AG10803 (cell line): ENCODE results near the gene RAPGEF5.
A peak's percentile ranks its signal among the peaks of the same experiment; 100 is the strongest.

Source experiments
- DNase-seq: peaks from one replicate; pipeline ENCODE4 v3.0.0; 2010; ENCODE audit warnings: low read depth
- H3K4me3 ChIP-seq: 2 replicates; pipeline ENCODE4 v1.5.1; 2011; ENCODE audit warnings: mild to moderate bottlenecking, low read length, control low read depth
- TF ChIP-seq, protein P1 (sequence below): conservative IDR thresholded peaks from 2 replicates; pipeline ENCODE4 v1.5.1; 2011; ENCODE audit warnings: mild to moderate bottlenecking, low read length, control low read depth, inconsistent platforms

The RAPGEF5 gene

DNA sequence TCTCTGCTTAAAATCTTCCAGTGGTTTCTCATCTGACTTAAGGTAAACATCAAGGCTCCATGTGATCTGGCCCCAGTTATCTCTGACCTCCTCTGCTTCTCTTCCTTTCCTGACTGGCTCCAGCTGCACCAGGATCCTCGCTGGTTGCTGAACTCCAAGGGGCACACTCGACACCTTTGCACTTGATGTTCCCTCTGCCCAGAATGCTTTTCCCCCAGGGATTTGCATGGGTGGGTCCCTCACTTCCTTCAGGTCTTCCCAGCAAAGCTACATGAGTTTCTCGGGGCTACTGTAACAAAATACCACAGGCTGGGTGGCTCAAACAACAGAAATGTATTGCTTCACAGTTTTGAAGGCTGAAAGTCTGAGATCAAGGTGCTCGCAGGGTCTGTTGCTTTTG lies 245.3 kb downstream of the RAPGEF5 start:
- DNase-seq, result no peak
- TF ChIP-seq, protein P1, sequence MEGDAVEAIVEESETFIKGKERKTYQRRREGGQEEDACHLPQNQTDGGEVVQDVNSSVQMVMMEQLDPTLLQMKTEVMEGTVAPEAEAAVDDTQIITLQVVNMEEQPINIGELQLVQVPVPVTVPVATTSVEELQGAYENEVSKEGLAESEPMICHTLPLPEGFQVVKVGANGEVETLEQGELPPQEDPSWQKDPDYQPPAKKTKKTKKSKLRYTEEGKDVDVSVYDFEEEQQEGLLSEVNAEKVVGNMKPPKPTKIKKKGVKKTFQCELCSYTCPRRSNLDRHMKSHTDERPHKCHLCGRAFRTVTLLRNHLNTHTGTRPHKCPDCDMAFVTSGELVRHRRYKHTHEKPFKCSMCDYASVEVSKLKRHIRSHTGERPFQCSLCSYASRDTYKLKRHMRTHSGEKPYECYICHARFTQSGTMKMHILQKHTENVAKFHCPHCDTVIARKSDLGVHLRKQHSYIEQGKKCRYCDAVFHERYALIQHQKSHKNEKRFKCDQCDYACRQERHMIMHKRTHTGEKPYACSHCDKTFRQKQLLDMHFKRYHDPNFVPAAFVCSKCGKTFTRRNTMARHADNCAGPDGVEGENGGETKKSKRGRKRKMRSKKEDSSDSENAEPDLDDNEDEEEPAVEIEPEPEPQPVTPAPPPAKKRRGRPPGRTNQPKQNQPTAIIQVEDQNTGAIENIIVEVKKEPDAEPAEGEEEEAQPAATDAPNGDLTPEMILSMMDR, result no peak
- H3K4me3 ChIP-seq, result no peak overlapping the region

DNA sequence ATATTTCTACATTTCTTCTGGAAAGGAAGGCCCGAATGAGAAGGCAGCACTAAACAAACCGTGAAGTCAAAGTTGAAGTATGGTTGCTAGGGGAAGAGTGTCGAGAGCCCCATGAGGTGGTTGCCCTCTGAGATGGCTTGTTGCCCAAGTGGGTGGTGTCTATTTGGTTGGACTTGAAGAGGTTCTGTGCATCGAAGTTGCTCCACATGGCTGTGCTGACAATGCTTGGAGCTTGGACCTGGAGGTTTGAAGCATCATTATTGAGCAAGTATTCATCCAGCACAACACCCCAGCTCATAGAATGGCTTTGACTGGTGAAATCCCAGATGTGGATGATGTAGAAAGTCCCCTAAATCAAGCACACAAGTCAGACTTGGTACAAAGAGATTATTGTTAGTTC lies 246.1 kb downstream of the RAPGEF5 start:
- no peak overlapping the region for H3K4me3 ChIP-seq
- peak; percentile 52 for DNase-seq
- TF ChIP-seq, protein P1, result no peak

DNA sequence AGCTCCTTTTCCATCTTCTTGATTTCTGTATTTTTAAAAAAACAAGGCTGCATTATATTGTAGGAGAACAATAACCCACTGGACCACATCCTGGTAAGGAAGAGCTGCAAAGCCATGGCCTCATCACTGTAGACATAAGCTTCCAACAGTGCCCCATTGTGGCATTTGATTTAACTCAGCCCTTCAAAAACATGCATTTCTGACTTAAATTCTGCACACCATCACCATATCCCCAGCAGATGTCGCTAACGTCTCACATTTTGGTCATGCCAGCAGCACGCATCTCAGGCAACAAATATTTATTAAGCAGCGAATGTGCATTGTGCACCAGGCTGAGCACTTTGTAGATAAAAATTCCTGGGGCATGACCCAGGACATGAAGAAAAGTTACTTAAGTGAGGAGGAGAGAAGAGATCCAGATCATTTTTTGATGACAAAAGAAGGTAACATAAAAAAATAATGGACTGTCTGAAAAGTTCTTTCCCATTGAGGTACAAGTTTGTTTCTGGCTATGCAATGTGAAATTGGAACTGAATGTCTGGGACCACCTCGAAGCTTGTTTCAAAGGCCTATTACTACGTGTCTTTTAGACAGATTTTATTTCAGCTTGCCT lies 246.6 kb downstream of the RAPGEF5 start:
- H3K4me3 ChIP-seq, result no peak overlapping the region
- DNase-seq, result peak; percentile 86
- TF ChIP-seq, protein P1, result peak; percentile 93

DNA sequence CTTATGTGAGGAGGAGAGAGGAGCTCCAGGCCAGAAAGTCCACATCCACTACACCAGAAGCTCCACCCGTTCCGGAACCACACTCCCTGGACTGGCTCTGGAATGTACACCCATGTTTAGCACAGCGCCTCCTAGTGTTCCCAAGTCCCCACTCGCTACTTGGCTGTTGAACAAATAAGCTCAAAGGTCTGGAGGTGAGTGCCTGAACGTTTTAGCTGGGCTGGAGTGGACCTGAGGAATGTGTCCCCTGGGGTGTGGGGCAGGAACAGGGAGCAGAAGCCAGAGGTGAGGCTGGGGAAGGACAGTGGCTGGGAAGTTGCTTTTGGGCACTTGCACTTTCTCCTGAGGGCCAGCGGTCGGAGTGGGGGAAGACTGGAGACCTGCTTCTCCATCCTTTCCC lies 247.2 kb downstream of the RAPGEF5 start:
- TF ChIP-seq, protein P1, result peak; percentile 53
- peak; percentile 40 for DNase-seq
- H3K4me3 ChIP-seq, result no peak overlapping the region

DNA sequence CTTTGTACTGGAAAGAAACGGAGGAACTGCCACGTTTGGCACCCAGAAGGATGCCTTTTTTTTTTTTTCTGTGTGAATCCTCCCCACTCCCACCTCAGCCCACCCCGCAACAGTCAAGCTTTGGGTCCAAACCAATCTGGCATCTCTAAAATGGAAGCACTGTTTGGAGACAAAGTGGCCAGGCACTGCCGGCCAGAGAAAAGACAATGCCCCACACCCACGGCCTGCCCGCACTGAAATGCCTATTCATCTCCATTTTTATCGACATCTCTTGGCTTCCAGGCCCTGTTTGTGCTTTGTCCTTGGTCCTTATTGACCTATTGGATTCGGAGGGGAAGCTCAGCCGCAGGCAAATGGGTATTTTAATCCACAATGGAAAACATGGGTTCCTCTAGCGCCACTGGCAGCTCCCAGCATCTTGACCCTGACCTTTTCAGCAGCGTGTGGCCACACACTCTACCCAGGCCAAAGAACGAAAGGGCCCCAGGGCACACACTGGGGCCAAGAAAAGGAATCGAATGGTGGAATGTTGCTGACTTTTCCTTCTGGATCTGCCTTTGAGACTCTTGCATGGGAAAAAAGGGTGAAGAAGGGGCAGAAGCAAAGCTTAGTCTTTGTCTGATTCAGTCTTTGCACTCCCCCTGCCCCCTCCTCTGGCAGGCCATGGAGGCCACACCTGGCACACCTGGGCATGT lies 248.7 kb downstream of the RAPGEF5 start:
- no peak for DNase-seq
- no peak overlapping the region for H3K4me3 ChIP-seq
- TF ChIP-seq, protein P1, result no peak

DNA sequence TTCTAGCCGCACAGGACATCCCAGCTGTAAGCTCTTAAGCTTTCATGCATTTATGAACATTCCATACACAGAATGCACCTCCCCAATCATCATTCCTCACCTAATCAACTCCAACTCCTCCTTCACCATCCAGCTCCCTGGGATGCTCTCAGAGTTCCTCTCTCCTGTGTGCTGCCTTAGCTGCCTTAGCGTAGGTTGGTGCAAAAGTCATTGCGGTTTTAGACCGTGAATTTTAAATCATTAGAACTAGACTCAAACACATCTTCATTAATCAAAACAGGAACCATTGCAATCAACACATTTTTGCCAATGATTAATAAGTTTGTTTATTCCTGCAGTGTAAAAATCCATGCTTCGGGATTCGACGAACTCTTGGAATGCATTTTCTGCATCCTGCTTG lies 251.4 kb downstream of the RAPGEF5 start:
- no peak for DNase-seq
- TF ChIP-seq, protein P1, result no peak
- no peak overlapping the region for H3K4me3 ChIP-seq
